ENCODE data around the gene CAPG. TPM values are rescaled to one million over a fixed set of nuclear protein-coding genes. Genes with fewer than 3 reads are reported as not detected.
A peak's percentile ranks its signal among the peaks of the same experiment; 100 is the strongest.

Gene CAPG
- total and polyA plus RNA-seq, 9 of the 15 experiments (the other 6 are each of a cell fraction or from before 2014, with no cell fraction given), result 10.6 to 90.4 (median 56.0) TPM

DNA sequence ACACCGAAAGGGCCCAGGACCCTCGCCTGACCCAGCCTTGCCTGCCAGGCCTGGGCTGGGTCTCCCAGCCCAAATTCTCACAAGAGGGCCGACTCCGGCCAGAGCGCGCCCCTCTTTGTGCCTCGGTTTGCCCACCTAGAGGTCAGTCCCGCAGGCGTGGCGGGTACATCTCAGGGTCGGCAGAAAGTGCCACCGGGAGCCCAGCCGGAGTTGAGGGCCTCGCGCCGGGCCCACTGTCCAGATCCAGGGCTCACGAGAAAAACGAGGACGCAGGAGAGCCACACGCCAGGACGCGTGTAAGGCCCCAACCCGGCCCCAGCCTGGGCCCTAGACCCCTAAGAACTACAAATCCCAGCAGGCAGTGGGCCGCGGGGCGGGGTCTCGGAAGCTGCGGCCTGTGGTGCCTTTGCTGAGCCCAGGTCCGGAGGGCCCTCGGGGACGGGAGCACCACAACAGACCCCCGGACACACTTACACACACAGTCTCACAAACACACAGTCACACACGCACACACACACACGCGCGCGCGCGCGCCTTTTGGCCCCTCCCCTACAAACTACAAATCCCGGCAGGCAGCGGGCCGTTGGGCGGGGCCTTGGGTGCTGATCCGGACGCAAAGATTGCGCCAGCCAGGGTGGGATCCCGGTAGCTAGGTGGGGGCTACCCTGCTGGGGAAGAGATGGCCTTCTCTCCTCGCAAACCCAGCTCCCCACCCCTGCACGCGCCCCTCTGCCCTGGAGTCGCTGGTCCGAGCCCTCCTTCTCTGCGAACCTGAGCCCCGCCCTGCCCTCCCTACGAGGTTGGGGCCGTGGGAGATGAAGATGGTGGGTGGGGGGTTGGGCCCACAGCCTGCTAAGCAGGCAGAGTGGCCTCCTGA lies 8.2 kb upstream of the CAPG start, which contains the start of gene SH2D6 (continued):
- TF ChIP-seq, protein P1, sequence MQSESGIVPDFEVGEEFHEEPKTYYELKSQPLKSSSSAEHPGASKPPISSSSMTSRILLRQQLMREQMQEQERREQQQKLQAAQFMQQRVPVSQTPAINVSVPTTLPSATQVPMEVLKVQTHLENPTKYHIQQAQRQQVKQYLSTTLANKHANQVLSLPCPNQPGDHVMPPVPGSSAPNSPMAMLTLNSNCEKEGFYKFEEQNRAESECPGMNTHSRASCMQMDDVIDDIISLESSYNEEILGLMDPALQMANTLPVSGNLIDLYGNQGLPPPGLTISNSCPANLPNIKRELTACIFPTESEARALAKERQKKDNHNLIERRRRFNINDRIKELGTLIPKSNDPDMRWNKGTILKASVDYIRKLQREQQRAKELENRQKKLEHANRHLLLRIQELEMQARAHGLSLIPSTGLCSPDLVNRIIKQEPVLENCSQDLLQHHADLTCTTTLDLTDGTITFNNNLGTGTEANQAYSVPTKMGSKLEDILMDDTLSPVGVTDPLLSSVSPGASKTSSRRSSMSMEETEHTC (IDR thresholded peaks at IDR 0.05), result no peak
- no peak for TF ChIP-seq ZSCAN32 (CRISPR knock-in tag; IDR thresholded peaks at IDR 0.05)
- TF ChIP-seq, protein P2, sequence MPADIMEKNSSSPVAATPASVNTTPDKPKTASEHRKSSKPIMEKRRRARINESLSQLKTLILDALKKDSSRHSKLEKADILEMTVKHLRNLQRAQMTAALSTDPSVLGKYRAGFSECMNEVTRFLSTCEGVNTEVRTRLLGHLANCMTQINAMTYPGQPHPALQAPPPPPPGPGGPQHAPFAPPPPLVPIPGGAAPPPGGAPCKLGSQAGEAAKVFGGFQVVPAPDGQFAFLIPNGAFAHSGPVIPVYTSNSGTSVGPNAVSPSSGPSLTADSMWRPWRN (IDR thresholded peaks at IDR 0.05; ENCODE audit: low read depth), result no peak
- peak; percentile 94 for TF ChIP-seq ZNF143 (CRISPR knock-in tag; IDR thresholded peaks at IDR 0.05)
- TF ChIP-seq ATF1 (CRISPR knock-in tag; IDR thresholded peaks at IDR 0.05), result no peak
- TF ChIP-seq ATF1 (tag; IDR thresholded peaks at IDR 0.05), result peak; percentile 76
- TF ChIP-seq, protein P3, sequence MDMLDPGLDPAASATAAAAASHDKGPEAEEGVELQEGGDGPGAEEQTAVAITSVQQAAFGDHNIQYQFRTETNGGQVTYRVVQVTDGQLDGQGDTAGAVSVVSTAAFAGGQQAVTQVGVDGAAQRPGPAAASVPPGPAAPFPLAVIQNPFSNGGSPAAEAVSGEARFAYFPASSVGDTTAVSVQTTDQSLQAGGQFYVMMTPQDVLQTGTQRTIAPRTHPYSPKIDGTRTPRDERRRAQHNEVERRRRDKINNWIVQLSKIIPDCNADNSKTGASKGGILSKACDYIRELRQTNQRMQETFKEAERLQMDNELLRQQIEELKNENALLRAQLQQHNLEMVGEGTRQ (CRISPR knock-in tag; IDR thresholded peaks at IDR 0.05), result no peak
- TF ChIP-seq SNIP1 (IDR thresholded peaks at IDR 0.05; ENCODE audit: low read depth), result peak; percentile 56; the same call in 1 of the 2 replicates
- no peak for TF ChIP-seq ARHGAP35 (IDR thresholded peaks at IDR 0.05; ENCODE audit: partially characterized antibody)
- TF ChIP-seq, protein P4, sequence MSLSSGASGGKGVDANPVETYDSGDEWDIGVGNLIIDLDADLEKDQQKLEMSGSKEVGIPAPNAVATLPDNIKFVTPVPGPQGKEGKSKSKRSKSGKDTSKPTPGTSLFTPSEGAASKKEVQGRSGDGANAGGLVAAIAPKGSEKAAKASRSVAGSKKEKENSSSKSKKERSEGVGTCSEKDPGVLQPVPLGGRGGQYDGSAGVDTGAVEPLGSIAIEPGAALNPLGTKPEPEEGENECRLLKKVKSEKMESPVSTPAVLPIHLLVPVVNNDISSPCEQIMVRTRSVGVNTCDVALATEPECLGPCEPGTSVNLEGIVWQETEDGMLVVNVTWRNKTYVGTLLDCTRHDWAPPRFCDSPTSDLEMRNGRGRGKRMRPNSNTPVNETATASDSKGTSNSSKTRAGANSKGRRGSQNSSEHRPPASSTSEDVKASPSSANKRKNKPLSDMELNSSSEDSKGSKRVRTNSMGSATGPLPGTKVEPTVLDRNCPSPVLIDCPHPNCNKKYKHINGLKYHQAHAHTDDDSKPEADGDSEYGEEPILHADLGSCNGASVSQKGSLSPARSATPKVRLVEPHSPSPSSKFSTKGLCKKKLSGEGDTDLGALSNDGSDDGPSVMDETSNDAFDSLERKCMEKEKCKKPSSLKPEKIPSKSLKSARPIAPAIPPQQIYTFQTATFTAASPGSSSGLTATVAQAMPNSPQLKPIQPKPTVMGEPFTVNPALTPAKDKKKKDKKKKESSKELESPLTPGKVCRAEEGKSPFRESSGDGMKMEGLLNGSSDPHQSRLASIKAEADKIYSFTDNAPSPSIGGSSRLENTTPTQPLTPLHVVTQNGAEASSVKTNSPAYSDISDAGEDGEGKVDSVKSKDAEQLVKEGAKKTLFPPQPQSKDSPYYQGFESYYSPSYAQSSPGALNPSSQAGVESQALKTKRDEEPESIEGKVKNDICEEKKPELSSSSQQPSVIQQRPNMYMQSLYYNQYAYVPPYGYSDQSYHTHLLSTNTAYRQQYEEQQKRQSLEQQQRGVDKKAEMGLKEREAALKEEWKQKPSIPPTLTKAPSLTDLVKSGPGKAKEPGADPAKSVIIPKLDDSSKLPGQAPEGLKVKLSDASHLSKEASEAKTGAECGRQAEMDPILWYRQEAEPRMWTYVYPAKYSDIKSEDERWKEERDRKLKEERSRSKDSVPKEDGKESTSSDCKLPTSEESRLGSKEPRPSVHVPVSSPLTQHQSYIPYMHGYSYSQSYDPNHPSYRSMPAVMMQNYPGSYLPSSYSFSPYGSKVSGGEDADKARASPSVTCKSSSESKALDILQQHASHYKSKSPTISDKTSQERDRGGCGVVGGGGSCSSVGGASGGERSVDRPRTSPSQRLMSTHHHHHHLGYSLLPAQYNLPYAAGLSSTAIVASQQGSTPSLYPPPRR (CRISPR knock-in tag; IDR thresholded peaks at IDR 0.05; ENCODE audit: borderline replicate concordance), result no peak
- TF ChIP-seq, protein P5, sequence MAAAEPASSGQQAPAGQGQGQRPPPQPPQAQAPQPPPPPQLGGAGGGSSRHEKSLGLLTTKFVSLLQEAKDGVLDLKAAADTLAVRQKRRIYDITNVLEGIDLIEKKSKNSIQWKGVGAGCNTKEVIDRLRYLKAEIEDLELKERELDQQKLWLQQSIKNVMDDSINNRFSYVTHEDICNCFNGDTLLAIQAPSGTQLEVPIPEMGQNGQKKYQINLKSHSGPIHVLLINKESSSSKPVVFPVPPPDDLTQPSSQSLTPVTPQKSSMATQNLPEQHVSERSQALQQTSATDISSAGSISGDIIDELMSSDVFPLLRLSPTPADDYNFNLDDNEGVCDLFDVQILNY (CRISPR knock-in tag; IDR thresholded peaks at IDR 0.05), result 0 out of 2 replicates have a peak, but pooled peaks have one; percentile 28
- peak; percentile 68; the same call in 1 of the 2 replicates for TF ChIP-seq GTF2E2 (tag; IDR thresholded peaks at IDR 0.05)
- no peak for TF ChIP-seq ZNF311 (CRISPR knock-in tag; IDR thresholded peaks at IDR 0.05)
- peak in 1 of 2 experiments; percentile 58; a peak in 1 of 3 replicates for TF ChIP-seq CBX3 (IDR thresholded peaks at IDR 0.05; ENCODE audit: borderline replicate concordance in 1 of 2, low read length in 2 of 2)
- no peak; the same call in 1 of the 2 replicates for TF ChIP-seq SMARCA5 (IDR thresholded peaks at IDR 0.05)
